GM12878 (cell line): ENCODE results near the gene AGPAT2.

ENCODE experiments used
- ASH2L ChIP-seq: fragments of 300-600, 200-600 bp; sonication (generic); IDR thresholded peaks from 2 replicates; pipeline ENCODE4 v1.6.1; 2017; ENCODE audit warnings: low read depth, mild to moderate bottlenecking, borderline replicate concordance
- FOXM1 ChIP-seq: IDR thresholded peaks from 2 replicates; pipeline ENCODE4 v1.6.1; 2012; ENCODE audit warnings: low read depth, mild to moderate bottlenecking, inconsistent platforms, low read length, moderate library complexity
- MTA3 ChIP-seq: IDR thresholded peaks from 2 replicates; pipeline ENCODE4 v1.6.1; 2012; ENCODE audit warnings: low read length, inconsistent platforms, borderline replicate concordance
- POLR2A ChIP-seq: IDR thresholded peaks from 2 replicates; pipeline ENCODE4 v1.6.1; 2011; ENCODE audit warnings: low read depth, mild to moderate bottlenecking, low read length
- RFX5 ChIP-seq: IDR thresholded peaks from 2 replicates; pipeline ENCODE4 v1.6.1; 2011; ENCODE audit warnings: low read depth, low read length, improper control_type of control experiment
- STAT1 ChIP-seq: fragments of 450-650 bp; conservative IDR thresholded peaks from 2 replicates; pipeline ENCODE4 v1.6.1; 2014; ENCODE audit warnings: antibody characterized with exemption, mild to moderate bottlenecking
- TCF12 ChIP-seq: IDR thresholded peaks from 2 replicates; pipeline ENCODE4 v1.6.1; 2011; ENCODE audit warnings: low read depth, mild to moderate bottlenecking, low read length
- WRNIP1 ChIP-seq: IDR thresholded peaks from 2 replicates; pipeline ENCODE4 v1.6.1; 2011; ENCODE audit warnings: low read depth, low read length, improper control_type of control experiment, borderline replicate concordance
- YY1 ChIP-seq: IDR thresholded peaks from 2 replicates; pipeline ENCODE4 v1.6.1; 2011; ENCODE audit warnings: low read depth, mild to moderate bottlenecking, low read length
- ZBED1 ChIP-seq: IDR thresholded peaks from 2 replicates; pipeline ENCODE4 v1.6.1; 2016; ENCODE audit warnings: borderline replicate concordance
- ZNF207 ChIP-seq: fragments of 450-650 bp; IDR thresholded peaks from 2 replicates; pipeline ENCODE4 v1.6.1; 2014; ENCODE audit warnings: antibody characterized with exemption, mild to moderate bottlenecking, borderline replicate concordance
- ZNF24 ChIP-seq: fragments of 450-650 bp; IDR thresholded peaks from 2 replicates; pipeline ENCODE4 v1.6.1; 2017; ENCODE audit warnings: antibody characterized with exemption, mild to moderate bottlenecking
- TF ChIP-seq, protein P1 (sequence below), 3 experiments: IDR thresholded peaks in 2 of 3; conservative IDR thresholded peaks in 1 of 3; 2 replicates each; pipeline ENCODE4 v1.5.1; 2011; ENCODE audit warnings: low read depth in 3 of 3, low read length in 3 of 3, mild to moderate bottlenecking in 3 of 3, control low read depth in 2 of 3, moderate library complexity in 2 of 3, inconsistent platforms in 1 of 3, mixed read lengths in 1 of 3; ENCODE audit not compliant: control insufficient read depth in 2 of 3, insufficient read depth in 1 of 3; ENCODE audit errors: extremely low read depth in 1 of 3
- TF ChIP-seq, protein P2 (sequence below): fragments of 450-650 bp; formaldehyde crosslinking; IDR thresholded peaks from 2 replicates; pipeline ENCODE4 v1.4.0; 2020; ENCODE audit warnings: mild to moderate bottlenecking, moderate library complexity

DNA sequence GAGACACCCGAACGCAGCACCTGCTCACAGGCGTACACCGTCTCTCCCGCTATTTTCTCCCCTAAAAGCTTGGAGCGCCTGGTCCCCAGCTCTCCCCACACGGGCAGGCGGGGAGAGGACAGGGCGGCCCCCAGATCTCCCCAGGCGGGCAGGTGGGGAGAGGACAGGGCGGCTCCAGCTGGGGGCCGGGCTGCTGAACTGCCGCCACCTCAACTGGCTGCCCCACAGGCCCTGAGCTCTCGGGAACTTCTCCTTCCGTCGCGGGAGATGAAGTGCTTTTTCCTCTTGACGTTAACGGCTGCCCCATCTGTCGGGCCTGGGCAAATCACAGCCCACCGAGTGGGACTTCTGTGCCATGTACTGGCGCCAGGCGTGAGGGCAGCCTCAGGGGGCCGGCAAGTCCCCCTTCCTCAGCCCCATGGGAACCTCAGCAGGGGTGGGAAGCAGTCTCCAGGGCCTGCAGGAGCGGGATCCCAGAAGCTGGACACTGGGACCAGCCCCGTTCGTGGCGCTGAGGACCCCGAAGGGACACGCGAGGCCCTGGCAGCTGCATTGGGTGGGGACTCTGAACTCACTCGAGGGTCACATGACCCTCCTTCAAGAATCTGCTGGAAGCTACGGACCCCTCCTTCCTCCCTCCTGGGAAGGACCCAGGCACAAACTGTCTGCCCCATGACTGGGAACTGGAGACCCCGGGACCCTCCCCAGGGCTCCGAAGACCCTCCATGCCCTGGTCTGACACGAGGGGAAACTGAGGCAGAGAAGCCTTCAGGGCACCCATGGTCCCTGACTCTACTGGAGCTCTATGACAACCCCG, 30.3 kb downstream of the AGPAT2 start:
- no peak for TF ChIP-seq ZNF207
- TF ChIP-seq, protein P1, sequence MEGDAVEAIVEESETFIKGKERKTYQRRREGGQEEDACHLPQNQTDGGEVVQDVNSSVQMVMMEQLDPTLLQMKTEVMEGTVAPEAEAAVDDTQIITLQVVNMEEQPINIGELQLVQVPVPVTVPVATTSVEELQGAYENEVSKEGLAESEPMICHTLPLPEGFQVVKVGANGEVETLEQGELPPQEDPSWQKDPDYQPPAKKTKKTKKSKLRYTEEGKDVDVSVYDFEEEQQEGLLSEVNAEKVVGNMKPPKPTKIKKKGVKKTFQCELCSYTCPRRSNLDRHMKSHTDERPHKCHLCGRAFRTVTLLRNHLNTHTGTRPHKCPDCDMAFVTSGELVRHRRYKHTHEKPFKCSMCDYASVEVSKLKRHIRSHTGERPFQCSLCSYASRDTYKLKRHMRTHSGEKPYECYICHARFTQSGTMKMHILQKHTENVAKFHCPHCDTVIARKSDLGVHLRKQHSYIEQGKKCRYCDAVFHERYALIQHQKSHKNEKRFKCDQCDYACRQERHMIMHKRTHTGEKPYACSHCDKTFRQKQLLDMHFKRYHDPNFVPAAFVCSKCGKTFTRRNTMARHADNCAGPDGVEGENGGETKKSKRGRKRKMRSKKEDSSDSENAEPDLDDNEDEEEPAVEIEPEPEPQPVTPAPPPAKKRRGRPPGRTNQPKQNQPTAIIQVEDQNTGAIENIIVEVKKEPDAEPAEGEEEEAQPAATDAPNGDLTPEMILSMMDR (IDR thresholded peaks at IDR 0.05 in 2 of 3, conservative IDR thresholded peaks at IDR 0.05 in 1 of 3; ENCODE audit: control insufficient read depth in 2 of 3, extremely low read depth in 1 of 3, insufficient read depth in 1 of 3, low read depth in 3 of 3, low read length in 3 of 3), result no peak
- TF ChIP-seq MTA3, result no peak
- no peak for TF ChIP-seq FOXM1
- TF ChIP-seq, protein P2, sequence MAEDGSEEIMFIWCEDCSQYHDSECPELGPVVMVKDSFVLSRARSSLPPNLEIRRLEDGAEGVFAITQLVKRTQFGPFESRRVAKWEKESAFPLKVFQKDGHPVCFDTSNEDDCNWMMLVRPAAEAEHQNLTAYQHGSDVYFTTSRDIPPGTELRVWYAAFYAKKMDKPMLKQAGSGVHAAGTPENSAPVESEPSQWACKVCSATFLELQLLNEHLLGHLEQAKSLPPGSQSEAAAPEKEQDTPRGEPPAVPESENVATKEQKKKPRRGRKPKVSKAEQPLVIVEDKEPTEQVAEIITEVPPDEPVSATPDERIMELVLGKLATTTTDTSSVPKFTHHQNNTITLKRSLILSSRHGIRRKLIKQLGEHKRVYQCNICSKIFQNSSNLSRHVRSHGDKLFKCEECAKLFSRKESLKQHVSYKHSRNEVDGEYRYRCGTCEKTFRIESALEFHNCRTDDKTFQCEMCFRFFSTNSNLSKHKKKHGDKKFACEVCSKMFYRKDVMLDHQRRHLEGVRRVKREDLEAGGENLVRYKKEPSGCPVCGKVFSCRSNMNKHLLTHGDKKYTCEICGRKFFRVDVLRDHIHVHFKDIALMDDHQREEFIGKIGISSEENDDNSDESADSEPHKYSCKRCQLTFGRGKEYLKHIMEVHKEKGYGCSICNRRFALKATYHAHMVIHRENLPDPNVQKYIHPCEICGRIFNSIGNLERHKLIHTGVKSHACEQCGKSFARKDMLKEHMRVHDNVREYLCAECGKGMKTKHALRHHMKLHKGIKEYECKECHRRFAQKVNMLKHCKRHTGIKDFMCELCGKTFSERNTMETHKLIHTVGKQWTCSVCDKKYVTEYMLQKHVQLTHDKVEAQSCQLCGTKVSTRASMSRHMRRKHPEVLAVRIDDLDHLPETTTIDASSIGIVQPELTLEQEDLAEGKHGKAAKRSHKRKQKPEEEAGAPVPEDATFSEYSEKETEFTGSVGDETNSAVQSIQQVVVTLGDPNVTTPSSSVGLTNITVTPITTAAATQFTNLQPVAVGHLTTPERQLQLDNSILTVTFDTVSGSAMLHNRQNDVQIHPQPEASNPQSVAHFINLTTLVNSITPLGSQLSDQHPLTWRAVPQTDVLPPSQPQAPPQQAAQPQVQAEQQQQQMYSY, result no peak
- no peak for TF ChIP-seq YY1
- TF ChIP-seq ASH2L, result no peak
- TF ChIP-seq POLR2A, result no peak
- TF ChIP-seq ZNF24, result no peak
- no peak for TF ChIP-seq STAT1
- TF ChIP-seq RFX5, result no peak
- TF ChIP-seq WRNIP1, result no peak
- no peak for TF ChIP-seq ZBED1
- no peak for TF ChIP-seq TCF12
